ENCODE data around the gene PCDHA10. TPM values are rescaled to one million over a fixed set of nuclear protein-coding genes. Genes with fewer than 3 reads are reported as not detected.
"Not testable (repeated sequence)": the region's sequence is repeated elsewhere in the genome, so short reads cannot be mapped to it uniquely, and the experiment has no call there.

Gene PCDHA10, protein sequence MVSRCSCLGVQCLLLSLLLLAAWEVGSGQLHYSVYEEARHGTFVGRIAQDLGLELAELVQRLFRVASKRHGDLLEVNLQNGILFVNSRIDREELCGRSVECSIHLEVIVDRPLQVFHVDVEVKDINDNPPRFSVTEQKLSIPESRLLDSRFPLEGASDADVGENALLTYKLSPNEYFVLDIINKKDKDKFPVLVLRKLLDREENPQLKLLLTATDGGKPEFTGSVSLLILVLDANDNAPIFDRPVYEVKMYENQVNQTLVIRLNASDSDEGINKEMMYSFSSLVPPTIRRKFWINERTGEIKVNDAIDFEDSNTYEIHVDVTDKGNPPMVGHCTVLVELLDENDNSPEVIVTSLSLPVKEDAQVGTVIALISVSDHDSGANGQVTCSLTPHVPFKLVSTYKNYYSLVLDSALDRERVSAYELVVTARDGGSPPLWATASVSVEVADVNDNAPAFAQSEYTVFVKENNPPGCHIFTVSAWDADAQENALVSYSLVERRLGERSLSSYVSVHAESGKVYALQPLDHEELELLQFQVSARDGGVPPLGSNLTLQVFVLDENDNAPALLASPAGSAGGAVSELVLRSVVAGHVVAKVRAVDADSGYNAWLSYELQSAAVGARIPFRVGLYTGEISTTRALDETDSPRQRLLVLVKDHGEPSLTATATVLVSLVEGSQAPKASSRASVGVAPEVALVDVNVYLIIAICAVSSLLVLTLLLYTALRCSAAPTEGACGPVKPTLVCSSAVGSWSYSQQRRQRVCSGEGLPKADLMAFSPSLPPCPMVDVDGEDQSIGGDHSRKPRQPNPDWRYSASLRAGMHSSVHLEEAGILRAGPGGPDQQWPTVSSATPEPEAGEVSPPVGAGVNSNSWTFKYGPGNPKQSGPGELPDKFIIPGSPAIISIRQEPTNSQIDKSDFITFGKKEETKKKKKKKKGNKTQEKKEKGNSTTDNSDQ
- not detected for total RNA-seq

DNA sequence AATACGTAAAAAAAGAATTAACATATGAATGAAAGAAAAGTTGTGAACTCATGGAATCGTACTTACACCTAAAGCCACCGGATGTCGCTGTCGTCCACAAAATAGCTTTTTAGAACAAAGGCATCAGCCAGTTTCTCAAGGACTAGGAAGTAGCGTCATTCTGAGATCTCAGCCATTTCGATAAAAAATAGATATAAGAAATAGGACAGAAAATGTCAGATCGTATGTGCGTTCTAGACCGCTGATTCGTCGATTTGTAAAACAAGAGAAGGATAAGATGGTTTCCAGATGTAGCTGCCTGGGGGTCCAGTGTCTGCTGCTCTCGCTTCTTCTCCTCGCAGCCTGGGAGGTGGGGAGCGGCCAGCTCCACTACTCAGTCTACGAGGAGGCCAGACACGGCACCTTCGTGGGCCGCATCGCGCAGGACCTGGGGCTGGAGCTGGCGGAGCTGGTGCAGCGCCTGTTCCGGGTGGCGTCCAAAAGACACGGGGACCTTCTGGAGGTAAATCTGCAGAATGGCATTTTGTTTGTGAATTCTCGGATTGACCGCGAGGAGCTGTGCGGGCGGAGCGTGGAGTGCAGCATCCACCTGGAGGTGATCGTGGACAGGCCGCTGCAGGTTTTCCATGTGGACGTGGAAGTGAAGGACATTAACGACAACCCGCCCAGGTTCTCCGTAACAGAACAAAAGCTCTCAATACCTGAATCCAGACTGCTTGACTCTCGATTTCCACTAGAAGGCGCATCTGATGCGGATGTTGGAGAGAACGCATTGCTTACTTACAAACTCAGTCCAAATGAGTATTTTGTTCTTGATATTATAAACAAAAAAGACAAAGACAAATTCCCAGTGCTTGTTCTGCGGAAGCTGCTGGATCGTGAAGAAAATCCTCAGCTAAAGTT is at the start of gene PCDHA10:
PCDHA10 (plus strand) TSS at position 126 of the 903 bp plus-strand sequence; CDS start at position 278, 152 bp downstream.
- H3K27me3 Mint-ChIP-seq = peaks cover 48% of the 10 kb centered on the region
- H3K36me3 Mint-ChIP-seq = peaks cover 12% of the 10 kb centered on the region
- no peaks in the 10 kb centered on the region for H3K4me1 Mint-ChIP-seq
- H3K27ac Mint-ChIP-seq = no peak within 1 kb of the TSS
- no peak for DNase-seq
- H3K4me3 Mint-ChIP-seq = no peak within 1 kb of the TSS
- H3K9me3 Mint-ChIP-seq = peaks cover 22% of the 10 kb centered on the region

DNA sequence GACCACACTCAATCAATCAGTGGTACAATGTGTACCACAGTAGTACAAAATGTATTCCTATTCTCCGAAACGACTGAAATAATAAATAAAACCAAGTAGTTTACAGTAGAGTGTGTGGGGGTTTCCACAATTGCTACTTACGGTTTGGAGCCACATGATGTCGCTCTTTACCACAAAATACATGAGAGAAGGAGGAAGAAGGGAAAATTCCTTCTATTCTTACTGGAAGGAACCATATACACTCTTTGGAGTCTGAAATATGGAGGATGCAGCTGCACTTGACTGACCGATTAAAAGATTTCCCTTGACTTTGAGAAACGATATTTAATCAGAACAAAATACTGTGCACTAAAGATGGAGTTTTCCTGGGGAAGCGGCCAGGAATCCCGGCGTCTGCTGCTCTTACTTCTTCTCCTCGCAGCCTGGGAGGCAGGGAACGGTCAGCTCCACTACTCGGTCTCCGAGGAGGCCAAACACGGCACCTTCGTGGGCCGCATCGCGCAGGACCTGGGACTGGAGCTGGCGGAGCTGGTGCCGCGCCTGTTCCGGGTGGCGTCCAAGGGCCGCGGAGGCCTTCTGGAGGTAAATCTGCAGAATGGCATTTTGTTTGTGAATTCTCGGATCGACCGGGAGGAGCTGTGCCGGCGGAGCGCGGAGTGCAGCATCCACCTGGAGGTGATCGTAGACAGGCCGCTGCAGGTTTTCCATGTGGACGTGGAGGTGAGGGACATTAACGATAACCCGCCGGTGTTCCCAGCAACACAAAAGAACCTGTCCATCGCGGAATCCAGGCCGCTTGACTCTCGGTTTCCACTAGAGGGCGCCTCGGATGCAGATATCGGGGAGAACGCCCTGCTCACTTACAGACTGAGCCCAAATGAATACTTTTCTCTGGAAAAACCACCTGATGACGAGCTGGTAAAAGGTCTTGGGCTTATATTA is 48.6 kb upstream of the PCDHA10 start, which contains the start of gene PCDHA4:
PCDHA4 (plus strand) TSS at position 235 of the 942 bp plus-strand sequence.
- H3K4me1 Mint-ChIP-seq = no peaks in the 10 kb centered on the region
- peaks cover 42% of the 10 kb centered on the region for H3K9me3 Mint-ChIP-seq
- peaks cover 13% of the 10 kb centered on the region for H3K36me3 Mint-ChIP-seq
- no peak for DNase-seq
- H3K27ac Mint-ChIP-seq = no peak within 1 kb of the TSS
- peaks cover 38% of the 10 kb centered on the region for H3K27me3 Mint-ChIP-seq
- H3K4me3 Mint-ChIP-seq = no peak within 1 kb of the TSS

GRCh38 chr5:140808241-140808888 is 47.3 kb upstream of the PCDHA10 start:
- H3K36me3 Mint-ChIP-seq = peaks cover 12% of the 10 kb centered on the region

DNA sequence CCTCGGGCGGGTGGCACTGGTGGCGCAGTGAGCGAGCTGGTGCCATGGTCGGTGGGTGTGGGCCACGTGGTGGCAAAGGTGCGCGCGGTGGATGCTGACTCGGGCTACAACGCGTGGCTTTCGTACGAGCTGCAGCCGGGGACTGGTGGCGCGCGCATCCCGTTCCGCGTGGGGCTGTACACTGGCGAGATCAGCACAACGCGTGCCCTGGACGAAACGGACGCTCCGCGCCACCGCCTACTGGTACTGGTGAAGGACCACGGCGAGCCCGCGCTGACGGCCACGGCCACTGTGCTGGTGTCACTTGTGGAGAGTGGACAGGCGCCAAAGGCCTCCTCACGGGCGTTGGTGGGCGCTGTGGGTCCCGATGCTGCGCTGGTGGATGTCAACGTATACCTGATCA is 46.8 kb upstream of the PCDHA10 start:
- Mint-ChIP-seq H3K4me1 (no peaks in the 10 kb centered on the region), H3K36me3 (peaks cover 10% of the 10 kb centered on the region), H3K9me3 (peaks cover 41% of the 10 kb centered on the region), H3K4me3 (no peak overlapping the region), H3K27ac (no peak overlapping the region), H3K27me3 (peaks cover 42% of the 10 kb centered on the region)
- no peak for DNase-seq

More at GRCh38 chr5:140808241-140808888, 47.3 kb upstream of the PCDHA10 start:
- H3K4me3 Mint-ChIP-seq, H3K4me1 Mint-ChIP-seq, DNase-seq, H3K27ac Mint-ChIP-seq: not testable (repeated sequence)
- Mint-ChIP-seq H3K27me3 (peaks cover 46% of the 10 kb centered on the region), H3K9me3 (peaks cover 46% of the 10 kb centered on the region)

- Mint-ChIP-seq H3K9me3 (peaks cover 9% of the 10 kb centered on the region), H3K27me3 (peaks cover 24% of the 10 kb centered on the region), H3K36me3 (peaks cover 5% of the 10 kb centered on the region), H3K27ac (no peak within 1 kb of the TSS), H3K4me3 (no peak within 1 kb of the TSS), H3K4me1 (no peaks in the 10 kb centered on the region)
- DNase-seq = no peak
These were observed 34.1 kb upstream of the PCDHA10 start, which contains the start of gene PCDHA5 for GRCh38 chr5:140821375-140822280. TSS of gene PCDHA5 (plus strand) at chr5:140821613.

- Mint-ChIP-seq H3K4me1 (no peaks in the 10 kb centered on the region), H3K4me3 (no peak overlapping the region), H3K9me3 (peaks cover 14% of the 10 kb centered on the region), H3K27ac (no peak overlapping the region), H3K36me3 (peaks cover 7% of the 10 kb centered on the region), H3K27me3 (peaks cover 30% of the 10 kb centered on the region)
- DNase-seq = no peak
These were observed 33.4 kb upstream of the PCDHA10 start for GRCh38 chr5:140822281-140822629.

GRCh38 chr5:140822969-140823368 is 32.7 kb upstream of the PCDHA10 start:
- Mint-ChIP-seq H3K9me3 (peaks cover 17% of the 10 kb centered on the region), H3K36me3 (peaks cover 11% of the 10 kb centered on the region), H3K27me3 (peaks cover 36% of the 10 kb centered on the region)
- DNase-seq, H3K27ac Mint-ChIP-seq, H3K4me3 Mint-ChIP-seq, H3K4me1 Mint-ChIP-seq: not testable (repeated sequence)

DNA sequence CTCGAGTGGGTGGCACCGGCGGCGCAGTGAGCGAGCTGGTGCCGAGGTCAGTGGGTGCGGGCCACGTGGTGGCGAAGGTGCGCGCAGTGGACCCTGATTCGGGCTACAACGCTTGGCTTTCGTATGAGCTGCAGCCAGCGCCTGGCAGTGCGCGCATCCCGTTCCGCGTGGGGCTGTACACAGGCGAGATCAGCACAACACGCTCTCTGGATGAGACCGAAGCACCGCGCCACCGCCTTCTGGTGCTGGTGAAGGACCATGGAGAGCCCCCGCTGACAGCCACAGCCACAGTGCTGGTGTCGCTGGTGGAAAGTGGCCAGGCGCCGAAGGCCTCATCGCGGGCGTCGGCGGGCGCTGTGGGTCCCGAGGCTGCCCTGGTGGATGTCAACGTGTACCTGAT is 32.2 kb upstream of the PCDHA10 start:
- no peak for DNase-seq
- peaks cover 41% of the 10 kb centered on the region for H3K27me3 Mint-ChIP-seq
- H3K4me1 Mint-ChIP-seq = no peaks in the 10 kb centered on the region
- no peak overlapping the region for H3K4me3 Mint-ChIP-seq
- H3K27ac Mint-ChIP-seq = no peak overlapping the region
- H3K9me3 Mint-ChIP-seq = peaks cover 21% of the 10 kb centered on the region
- peaks cover 13% of the 10 kb centered on the region for H3K36me3 Mint-ChIP-seq

GRCh38 chr5:140827704-140828361 is 27.9 kb upstream of the PCDHA10 start, which contains the start of gene PCDHA6:
TSS of gene PCDHA6 (plus strand) at chr5:140827960. CDS start at chr5:140828092, 132 bp downstream.
- no peak for DNase-seq
- Mint-ChIP-seq H3K4me3 (no peak within 1 kb of the TSS), H3K36me3 (peaks cover 17% of the 10 kb centered on the region), H3K27me3 (peaks cover 65% of the 10 kb centered on the region), H3K9me3 (peaks cover 23% of the 10 kb centered on the region), H3K4me1 (no peaks in the 10 kb centered on the region), H3K27ac (no peak within 1 kb of the TSS)

DNA sequence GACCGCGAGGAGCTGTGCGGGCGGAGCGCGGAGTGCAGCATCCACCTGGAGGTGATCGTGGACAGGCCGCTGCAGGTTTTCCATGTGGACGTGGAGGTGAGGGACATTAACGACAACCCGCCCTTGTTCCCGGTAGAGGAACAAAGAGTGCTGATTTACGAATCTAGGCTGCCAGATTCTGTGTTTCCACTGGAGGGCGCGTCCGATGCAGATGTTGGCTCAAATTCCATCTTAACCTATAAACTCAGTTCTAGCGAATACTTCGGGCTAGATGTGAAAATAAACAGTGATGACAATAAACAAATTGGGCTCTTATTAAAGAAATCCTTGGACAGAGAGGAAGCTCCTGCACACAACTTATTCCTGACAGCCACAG is 27.3 kb upstream of the PCDHA10 start:
- H3K4me3 Mint-ChIP-seq = no peak overlapping the region
- peaks cover 69% of the 10 kb centered on the region for H3K27me3 Mint-ChIP-seq

GRCh38 chr5:140829511-140830501 is 25.9 kb upstream of the PCDHA10 start:
- not testable (repeated sequence) for H3K4me3 Mint-ChIP-seq, H3K4me1 Mint-ChIP-seq, DNase-seq, H3K27ac Mint-ChIP-seq
- Mint-ChIP-seq H3K9me3 (peaks cover 35% of the 10 kb centered on the region), H3K27me3 (peaks cover 82% of the 10 kb centered on the region), H3K36me3 (peaks cover 25% of the 10 kb centered on the region)

More for the DNA sequence above, 27.3 kb upstream of the PCDHA10 start:
- DNase-seq = no peak
- H3K36me3 Mint-ChIP-seq = peaks cover 20% of the 10 kb centered on the region
- no peak overlapping the region for H3K27ac Mint-ChIP-seq
- peaks cover 25% of the 10 kb centered on the region for H3K9me3 Mint-ChIP-seq
- H3K4me1 Mint-ChIP-seq = no peaks in the 10 kb centered on the region
